NCI-H82 (cell line): ENCODE results near the gene SORCS2.

Experiments used
- DNase-seq: peaks from one replicate; lab custom pipeline; 2025; lab: John Stamatoyannopoulos, UW

SORCS2 gene

GRCh38 chr4:7428261-7429068, 236.1 kb downstream of the SORCS2 start:
- DNase-seq, result no peak

- no peak for DNase-seq
These were observed 236.7 kb downstream of the SORCS2 start for GRCh38 chr4:7429069-7429416.

- DNase-seq, result no peak
These were observed 237.3 kb downstream of the SORCS2 start for GRCh38 chr4:7429601-7430078.

DNA sequence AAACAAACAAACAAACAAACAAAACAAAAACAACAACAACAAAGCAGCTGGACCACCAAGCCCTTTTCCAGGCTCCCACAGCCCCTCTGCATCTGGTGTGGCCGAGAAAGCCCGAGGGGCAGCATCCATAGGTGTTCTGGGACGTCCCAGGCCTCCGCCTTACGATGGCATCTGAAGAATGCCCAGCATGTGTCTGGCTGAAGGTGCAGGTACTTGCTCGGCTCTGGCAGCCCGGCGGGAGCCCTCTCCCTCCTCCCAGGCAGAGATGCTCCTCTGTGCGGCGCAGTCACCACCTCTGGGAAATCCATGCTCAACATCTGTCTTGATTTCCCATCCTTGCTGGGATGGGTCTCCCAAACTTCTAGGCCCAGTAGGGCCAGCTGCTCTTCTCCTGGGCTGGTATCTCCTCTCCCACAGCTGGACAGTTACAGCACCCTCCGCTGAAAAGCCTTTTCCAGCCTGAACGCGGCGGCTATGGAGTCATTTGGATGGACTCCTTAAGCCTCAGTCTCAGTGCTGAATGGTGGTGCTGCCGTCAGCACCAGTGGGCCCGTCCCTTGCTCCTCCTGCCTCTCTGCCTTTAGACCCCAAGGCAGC, 238.1 kb downstream of the SORCS2 start:
- DNase-seq, result no peak

DNA sequence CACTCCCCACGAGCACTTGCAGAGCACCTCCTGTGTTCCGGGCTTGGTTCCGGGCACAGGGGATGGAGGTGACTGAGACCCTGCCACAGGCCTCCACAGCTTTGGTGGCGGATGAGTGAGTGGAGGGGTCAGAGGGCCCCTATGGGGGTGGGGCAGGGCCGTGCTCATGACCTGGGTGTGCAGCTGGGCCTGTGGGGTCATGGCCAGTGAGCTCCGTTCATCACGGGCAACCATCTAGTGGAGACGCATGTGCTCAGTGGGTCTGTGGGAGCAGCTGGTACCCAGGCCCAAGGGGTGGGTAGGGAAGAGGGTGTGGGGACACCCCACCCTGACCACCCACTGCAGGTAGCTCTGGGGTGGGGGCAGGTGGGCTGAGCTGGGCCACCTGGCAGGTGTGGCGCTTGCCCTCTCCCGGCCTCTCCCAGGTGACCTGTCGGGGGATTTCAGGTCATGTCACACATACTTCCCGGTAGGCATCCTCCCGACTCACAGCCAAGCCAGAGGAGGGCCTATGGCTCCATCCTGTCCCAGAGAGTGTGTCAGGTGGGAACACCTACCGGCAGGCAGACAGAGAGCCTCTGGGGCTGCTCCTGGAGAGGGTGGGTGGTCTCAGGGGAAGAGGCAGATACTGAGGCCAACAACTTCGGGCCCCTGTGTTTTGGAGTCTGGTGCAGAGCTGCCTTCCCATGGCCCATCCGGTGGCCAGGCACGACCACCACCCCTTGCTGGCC, 238.8 kb downstream of the SORCS2 start:
- no peak for DNase-seq

DNA sequence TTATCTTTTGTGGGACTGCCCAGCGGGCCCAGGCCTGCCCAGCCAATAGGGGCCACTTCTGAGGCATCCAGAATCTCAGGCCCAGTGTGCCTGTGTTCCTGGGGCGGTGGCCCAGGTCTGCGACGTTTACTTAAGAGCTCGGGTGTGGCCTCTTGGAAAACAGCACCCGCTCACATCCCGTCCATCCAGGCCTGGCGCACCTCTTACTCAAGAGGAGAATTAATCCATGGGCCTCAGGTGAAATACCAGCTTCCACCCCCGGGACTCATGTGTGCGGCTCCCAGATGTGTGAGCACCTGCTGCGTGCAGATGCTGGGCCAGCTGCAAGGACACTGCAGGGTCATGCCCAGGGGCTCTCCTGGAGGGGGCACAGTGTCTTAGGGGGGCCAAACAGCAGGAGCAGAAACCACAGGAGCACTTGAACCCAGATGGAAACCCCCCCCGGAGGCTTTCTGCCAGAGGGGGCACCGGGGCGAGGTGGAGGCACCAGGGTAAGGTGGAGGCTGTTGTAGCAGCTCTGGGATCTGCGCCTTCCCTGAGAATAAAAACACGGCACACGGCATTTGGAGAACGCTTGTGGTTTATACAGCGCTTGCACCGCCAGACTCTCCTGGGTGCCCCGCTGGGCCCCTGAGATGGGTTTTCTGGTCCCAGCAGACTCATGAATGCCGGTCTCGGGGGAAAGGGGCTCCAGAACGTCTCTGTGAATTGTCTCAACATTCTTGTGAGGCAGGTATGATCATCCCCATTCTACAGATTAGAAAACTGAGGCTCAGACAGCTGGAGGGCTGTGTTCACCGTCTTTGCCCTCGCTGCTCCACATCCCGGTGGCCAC, 239.6 kb downstream of the SORCS2 start:
- no peak for DNase-seq

DNA sequence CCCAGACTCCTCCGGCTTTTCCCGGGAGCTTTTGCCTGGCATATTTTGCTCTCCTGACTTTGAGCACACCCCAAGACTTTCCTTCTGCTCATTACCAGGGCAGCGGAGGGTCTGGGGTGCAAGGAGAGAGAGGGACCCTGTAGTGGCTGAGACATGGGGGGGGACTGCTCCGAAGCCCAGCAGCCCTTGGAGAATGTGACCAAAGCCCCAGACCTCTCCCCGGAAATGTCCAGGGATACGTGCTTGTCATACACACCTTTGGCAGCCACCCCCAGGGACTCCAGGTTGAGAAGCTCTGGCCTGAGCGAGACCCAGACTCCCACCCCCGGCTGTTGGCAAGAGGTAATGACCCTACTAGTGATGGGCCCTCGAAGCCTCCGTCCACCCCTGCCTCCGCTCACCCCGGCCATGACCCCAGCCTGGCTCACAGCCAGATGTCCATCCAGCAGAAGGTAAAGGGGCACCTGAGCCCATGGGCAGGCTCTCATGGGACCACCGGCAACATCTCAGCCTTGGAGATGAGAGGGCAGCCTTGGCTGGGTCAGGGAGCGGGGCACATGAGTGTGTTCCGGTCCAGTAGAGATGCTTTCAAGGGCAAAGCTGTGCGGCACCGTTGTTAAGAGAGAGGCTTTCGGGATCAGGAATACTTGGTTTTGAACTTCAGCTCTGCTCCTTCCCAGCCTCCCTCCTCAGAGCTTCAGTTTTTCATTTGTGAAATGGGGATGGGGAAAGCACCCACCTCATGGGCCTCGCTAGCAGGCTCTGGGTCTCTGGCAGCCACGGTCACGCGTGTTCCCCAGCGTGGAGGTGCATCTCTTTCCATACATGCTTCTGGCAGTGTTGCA, 240.4 kb downstream of the SORCS2 start:
- no peak for DNase-seq

DNA sequence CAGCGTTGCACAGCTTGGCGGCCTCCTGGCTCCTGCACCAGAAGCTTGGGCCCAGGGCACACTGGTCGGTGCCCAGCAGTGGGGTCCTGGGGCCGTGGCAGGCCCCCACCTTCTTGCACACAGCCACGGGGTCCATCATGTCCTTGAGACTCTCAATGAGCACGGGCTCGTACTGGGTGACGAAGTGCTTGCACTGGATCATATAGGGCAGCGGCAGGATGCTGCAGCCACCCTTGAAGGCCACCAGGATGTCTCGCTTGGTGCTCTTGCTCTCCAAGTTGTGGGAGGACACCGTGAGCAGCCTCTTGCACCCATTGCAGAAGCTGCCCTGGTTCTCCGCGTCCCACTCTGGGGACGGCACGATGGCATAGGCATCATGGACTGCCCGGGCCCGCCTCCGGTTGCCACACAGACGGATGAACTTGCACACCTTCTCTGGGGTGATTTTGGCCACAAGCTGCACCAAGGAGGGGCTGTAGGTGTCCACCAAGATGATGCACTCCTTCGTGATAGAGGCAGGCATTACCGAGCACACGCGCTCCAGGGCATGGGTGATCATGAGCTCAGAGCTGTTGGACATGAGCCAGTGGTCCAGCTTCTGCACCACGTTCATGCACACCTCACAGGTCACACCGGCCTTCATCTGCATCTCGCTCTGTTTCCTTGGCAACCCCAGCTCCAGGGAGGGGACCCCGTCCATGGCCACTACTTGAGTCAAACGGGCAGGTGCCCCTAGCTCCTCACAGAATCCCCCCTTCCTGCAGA, 241.2 kb downstream of the SORCS2 start:
- DNase-seq, result no peak

DNA sequence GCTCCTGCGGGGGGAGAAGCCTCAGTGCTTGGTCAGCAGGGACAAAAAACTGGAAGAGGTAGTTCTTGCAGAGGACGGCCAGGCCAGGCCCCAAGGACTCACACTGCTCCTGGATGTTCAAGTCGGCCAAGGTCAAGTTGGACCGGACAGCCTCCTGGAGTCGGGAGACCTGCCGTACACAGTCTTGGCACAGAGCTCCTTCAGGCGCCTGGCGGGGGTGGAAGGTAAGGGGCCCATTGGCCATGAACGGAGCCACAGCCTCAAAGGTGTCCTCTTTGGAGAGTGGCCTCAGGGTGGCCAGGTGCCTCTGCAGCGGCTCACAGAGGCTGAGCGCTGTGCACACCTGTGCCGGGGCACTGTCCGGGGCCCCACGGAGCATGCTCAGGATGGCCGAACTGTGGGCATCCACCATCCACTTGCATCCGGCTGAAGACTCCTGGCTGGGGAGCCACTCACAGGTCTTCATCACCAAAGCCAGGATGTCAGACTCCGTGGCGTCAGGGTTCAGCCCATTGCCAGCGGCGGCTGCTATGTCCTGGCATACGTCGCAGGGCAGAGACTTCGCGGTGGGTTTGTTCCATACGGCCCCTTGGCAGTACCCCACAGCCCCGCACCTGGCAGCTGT, 241.9 kb downstream of the SORCS2 start:
- no peak for DNase-seq

DNA sequence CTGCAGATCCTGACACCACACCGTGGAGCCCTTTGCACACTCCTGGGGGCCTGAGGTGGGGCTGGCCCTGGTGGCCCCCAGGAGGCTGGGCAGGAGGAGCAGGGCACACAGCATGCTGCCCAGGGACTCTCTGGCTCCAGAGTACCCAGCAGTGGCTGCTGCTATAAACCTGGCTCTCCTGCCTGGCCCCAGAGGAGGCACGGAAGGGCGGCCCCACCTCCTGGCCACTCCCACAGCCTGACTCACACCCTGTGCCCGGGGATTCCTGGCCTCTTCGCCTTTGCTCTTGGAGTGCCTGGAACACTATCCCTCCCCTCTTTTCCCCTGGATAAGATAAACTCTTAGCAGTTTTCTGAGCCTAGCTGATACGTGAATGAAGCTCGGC, 242.4 kb downstream of the SORCS2 start, which contains the start of gene PSAPL1:
PSAPL1 (minus strand) TSS at position 165 of the 385 bp plus-strand sequence; CDS start at position 114, 51 bp downstream.
- DNase-seq, result no peak

DNA sequence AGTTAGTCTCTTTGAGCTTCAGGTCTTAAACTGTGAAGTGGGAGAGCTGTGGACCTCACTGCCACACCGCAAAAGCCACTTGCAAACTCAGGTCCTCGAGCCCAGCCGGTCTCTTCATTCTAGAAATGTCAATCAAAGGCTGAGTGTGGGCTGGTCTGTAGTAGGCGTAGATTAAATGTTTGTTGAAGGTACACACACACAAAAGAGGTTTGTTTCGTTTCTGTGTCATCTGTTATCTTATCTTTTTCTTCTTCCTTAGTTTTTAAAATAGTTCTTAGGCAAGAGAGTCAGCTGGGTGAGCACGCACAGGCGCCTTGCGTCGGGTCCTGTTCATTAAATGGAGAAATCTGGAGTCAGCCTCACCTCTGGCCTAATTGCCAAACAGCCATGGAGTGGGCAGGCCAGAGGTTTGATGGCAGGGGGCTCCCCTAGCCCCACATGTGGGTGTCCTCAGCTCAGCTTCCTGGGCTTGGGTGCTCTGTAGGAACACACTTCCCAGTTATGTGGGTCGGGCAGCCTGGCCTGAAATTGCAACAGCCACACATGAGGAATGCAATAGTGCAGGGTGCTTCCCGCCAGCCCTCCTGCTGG, 243.2 kb downstream of the SORCS2 start:
- no peak for DNase-seq

- no peak for DNase-seq
These were observed 243.9 kb downstream of the SORCS2 start for GRCh38 chr4:7436256-7436655.

DNA sequence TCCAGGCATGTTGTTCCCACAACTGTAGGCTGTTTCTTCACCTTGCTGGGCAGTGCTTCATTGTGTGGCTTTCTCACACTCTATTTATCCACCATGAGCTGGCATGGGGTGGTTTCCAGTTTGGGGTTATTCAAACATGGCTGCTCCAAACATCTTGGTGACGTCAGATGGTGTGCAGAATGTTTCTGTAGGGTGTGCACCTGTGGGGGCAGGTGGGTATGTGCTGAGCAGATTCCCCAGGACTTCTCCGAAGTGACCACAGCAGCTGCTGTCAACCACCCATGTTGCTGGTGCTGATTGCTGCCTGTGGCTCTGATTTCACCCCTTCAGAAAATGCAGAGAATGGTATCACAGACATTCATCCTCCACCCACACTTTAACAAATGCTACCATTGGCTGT, 247.4 kb downstream of the SORCS2 start:
- no peak for DNase-seq

DNA sequence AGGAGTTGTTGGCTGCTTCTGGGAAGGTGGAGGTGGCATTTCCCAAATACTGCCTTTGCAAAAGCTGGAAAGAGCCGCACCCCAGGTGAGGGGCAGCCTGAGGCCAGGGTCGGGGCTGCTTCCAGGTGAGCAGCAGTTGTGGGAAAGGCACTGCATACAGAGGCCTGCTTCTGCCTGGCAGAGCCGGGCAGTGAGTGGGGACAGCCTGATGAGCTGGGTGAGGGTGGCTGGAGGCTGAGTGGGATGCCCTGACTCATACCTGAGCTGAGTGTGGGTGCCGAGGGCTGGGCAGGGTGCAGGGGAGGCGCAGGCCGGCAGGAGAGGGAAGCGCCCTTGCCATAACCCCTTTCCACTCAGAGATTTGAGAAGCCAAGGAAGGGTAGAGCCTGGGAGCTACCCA, 248.9 kb downstream of the SORCS2 start:
- DNase-seq, result no peak

DNA sequence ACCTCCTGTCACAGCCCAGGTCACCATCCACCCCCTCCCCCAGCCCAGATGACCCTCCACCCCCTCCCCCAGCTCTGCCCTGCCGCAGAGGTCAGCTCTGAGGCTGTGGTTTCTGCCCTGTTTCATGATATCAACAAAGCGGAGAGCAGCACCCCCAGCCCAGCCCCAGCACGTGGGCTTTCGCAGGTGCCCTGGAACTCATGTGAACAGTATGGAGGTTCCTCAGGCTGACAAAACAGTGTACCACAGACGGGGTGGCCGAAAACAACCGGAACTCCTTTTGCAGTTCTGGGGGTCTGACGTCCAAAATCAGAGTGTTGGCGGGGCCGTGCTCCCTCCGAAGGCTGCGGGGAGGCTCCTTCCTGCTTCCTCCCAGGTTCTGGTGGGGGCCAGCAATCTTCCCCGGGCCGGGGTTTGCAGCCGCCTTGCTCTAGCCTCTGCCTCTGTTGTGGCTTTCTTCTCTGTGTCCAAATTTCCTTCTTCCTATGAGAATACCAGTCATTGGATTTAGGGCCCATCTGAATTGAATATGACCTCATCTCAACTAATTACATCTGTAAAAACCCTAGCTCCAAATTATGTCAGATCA, 250.3 kb downstream of the SORCS2 start:
- DNase-seq, result no peak

DNA sequence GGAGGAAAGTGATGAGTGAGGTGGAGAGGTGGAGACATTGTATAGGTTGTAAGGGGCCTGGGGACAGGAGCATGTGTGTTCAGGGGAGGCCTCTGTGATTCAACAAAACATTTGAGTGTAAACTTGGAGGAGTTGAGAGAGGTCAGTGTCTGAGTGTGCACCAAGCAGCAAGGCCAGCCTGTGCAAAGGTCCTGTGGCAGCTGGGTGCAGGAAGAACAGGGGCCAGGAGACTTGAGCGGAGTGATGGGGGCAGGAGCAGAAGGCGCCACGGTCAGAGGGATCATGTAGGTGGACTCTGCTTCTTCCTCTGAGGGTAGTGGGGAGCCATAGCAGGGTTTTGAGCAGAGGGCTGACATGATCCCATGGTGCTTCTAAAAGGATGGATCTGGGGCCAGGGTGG, 252.0 kb downstream of the SORCS2 start:
- DNase-seq, result no peak

DNA sequence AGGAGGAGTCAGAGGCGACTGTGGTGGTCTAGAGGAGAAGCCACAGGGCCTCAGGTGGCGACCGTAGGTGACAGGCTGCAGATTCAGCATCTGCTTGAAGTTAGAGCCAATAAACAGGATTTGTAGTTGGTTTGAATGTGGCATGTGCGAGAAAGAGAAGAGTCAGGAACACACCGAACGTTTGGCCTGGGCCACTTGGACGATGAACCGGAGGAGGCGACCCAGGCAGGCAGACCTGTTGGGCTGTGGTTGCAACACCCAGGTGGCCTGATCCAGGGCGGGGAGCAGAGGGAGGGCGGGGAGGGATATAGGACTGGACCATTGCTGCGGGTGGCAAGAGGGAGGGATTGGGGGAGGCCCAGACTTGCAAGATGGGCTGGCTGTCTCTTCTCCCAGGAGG, 252.4 kb downstream of the SORCS2 start:
- no peak for DNase-seq

- no peak for DNase-seq
These were observed 254.9 kb downstream of the SORCS2 start for GRCh38 chr4:7447236-7447635.

DNA sequence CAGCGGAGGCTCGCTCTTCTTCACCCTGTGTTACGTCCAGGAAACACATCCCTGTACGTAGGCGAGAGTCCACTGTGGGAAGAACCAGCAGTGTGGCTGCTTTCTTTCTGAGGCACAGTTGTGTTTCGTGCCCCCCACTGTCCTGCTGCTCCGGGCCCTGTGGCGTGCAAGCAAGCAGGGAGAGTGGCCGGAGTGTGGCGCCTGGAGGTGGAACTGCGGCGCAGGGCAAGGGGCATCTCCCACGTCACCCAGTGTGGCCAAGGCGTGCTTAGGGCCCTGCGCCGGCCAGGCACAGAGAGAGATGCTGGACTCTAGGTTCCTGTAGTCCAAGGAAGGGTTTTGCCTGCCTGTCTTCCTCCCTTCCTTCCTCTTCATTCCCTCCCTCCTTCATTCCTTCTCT, 255.7 kb downstream of the SORCS2 start:
- no peak for DNase-seq
